A549 (cell line): ENCODE data around the gene MID2. TPM values are rescaled to one million over a fixed set of nuclear protein-coding genes. Genes with fewer than 3 reads are reported as not detected.

Source experiments
- ATAC-seq, 2 experiments: fragments of 200-7000 bp in 1 of 2; fragments of >200 bp in 1 of 2; cut with Nextera tagmentation in 1 of 2; cut with Tn5 transposase in 1 of 2; 3 replicates each; pipeline versions ENCODE4 v1.8.0 to v1.9.1; 2018 to 2020; ENCODE audit warnings: mild to moderate bottlenecking in 1 of 2, moderate library complexity in 1 of 2
- CTCF ChIA-PET: fragments of 300-600 bp; sonication (Branson Sonifier 250); formaldehyde crosslinking; extraction: SDS; loops from one replicate; lab custom pipeline; 2021; ENCODE audit warnings: antibody characterized with exemption, inconsistent platforms; lab: Yijun Ruan, JAX
- POLR2A ChIA-PET: fragments of 350-600 bp; formaldehyde crosslinking; extraction: SDS; loops from one replicate; lab custom pipeline; 2021; ENCODE audit warnings: antibody characterized with exemption, inconsistent platforms; lab: Yijun Ruan, JAX
- DNase-seq, 2 experiments: peaks; one replicate each; pipeline versions ENCODE4 v3.0.0 to v3.0.0-alpha.2; 2011 to 2016; ENCODE audit warnings: low read depth in 1 of 2, low spot score in 1 of 2
- FAIRE-seq: peaks from 2 replicates; lab custom pipeline; 2011; peaks lifted over from hg19 to GRCh38; lab: Jason Lieb, UNC
- H3K27ac ChIP-seq, 2 experiments: fragments of >200 bp; sonication (Bioruptor Twin); formaldehyde crosslinking; 3 replicates each; pipeline ENCODE4 v1.5.1; 2016 to 2017
- H3K4me1 ChIP-seq: fragments of >200 bp; sonication (Bioruptor Twin); formaldehyde crosslinking; 3 replicates; pipeline ENCODE4 v1.6.1; 2016
- H3K4me2 ChIP-seq: fragments of >200 bp; sonication (Bioruptor Twin); formaldehyde crosslinking; 3 replicates; pipeline ENCODE4 v1.6.1; 2016
- H3K4me3 ChIP-seq: fragments of >200 bp; sonication (Bioruptor Twin); formaldehyde crosslinking; 3 replicates; pipeline ENCODE4 v1.5.1; 2016
- H3K9me3 ChIP-seq: fragments of >200 bp; sonication (Bioruptor Twin); formaldehyde crosslinking; 3 replicates; pipeline ENCODE4 v1.6.1; 2016
- CBX2 ChIP-seq: fragments of 200-600 bp; sonication (generic); IDR thresholded peaks from 2 replicates; pipeline ENCODE4 v1.6.1; 2016; ENCODE audit warnings: low read depth, mild to moderate bottlenecking, borderline replicate concordance
- CEBPB ChIP-seq, 2 experiments: fragments of >200 bp in 1 of 2; sonication (Bioruptor Twin) in 1 of 2; formaldehyde crosslinking in 1 of 2; IDR thresholded peaks; 2 replicates each; pipeline ENCODE4 v1.6.1; 2012 to 2016
- CTCF ChIP-seq: fragments of >200 bp; sonication (Bioruptor Twin); formaldehyde crosslinking; IDR thresholded peaks from 3 replicates; pipeline ENCODE4 v1.5.1; 2016
- ESRRA ChIP-seq: fragments of 150-350 bp; IDR thresholded peaks from 2 replicates; pipeline ENCODE4 v1.6.1; 2014; ENCODE audit warnings: mild to moderate bottlenecking, low read length, borderline replicate concordance
- FOSL2 ChIP-seq, 2 experiments: fragments of 450-650 bp in 1 of 2; fragments of >200 bp in 1 of 2; sonication (Bioruptor Twin) in 1 of 2; formaldehyde crosslinking; IDR thresholded peaks; 2 replicates each; pipeline versions ENCODE4 v1.5.0 to v1.6.1; 2016 to 2020; ENCODE audit warnings: mild to moderate bottlenecking in 1 of 2, moderate library complexity in 1 of 2
- HEYL ChIP-seq: fragments of 250-450 bp; sonication (Bioruptor Pico); IDR thresholded peaks from 2 replicates; pipeline ENCODE4 v1.8.0; 2021; ENCODE audit warnings: mild to moderate bottlenecking, moderate library complexity
- HOXB13 ChIP-seq: fragments of 250-450 bp; sonication (Bioruptor Pico); IDR thresholded peaks from 2 replicates; pipeline ENCODE4 v1.5.0; 2020; ENCODE audit warnings: low read depth, mild to moderate bottlenecking, moderate library complexity
- HOXB5 ChIP-seq: fragments of 250-450 bp; sonication (Bioruptor Pico); IDR thresholded peaks from 2 replicates; pipeline ENCODE4 v1.5.0; 2020; ENCODE audit warnings: mild to moderate bottlenecking, moderate library complexity
- KDM1A ChIP-seq: fragments of 200-600 bp; sonication (generic); IDR thresholded peaks from 2 replicates; pipeline ENCODE4 v1.6.1; 2016; ENCODE audit warnings: low read depth, mild to moderate bottlenecking
- POLR2A ChIP-seq: IDR thresholded peaks from 2 replicates; pipeline ENCODE4 v1.6.1; 2012; ENCODE audit warnings: mild to moderate bottlenecking, low read length
- RAD21 ChIP-seq, 2 experiments: fragments of >200 bp in 1 of 2; sonication (Bioruptor Twin) in 1 of 2; formaldehyde crosslinking in 1 of 2; IDR thresholded peaks in 1 of 2; conservative IDR thresholded peaks in 1 of 2; 2 replicates in 1 of 2; 3 replicates in 1 of 2; pipeline ENCODE4 v1.6.1; 2012 to 2018; ENCODE audit warnings: inconsistent platforms in 1 of 2
- RARB ChIP-seq: fragments of 250-450 bp; sonication (Bioruptor Pico); IDR thresholded peaks from 2 replicates; pipeline ENCODE4 v1.8.0; 2021; ENCODE audit warnings: mild to moderate bottlenecking, moderate library complexity
- SMC3 ChIP-seq: fragments of >200 bp; sonication (Bioruptor Twin); formaldehyde crosslinking; IDR thresholded peaks from 3 replicates; pipeline ENCODE4 v1.6.1; 2018; ENCODE audit warnings: inconsistent platforms
- WGBS: methylation state at CpG from one replicate; pipeline ENCODE4 v1.1.6; 2017; ENCODE audit errors: missing lambda C conversion rate; 5-methylcytosine and 5-hydroxymethylcytosine counted together
- polyA plus RNA-seq, 4 experiments: library from polyadenylated mRNA; depleted of rRNA in 3 of 4; stranded (reverse); fragments of >200 nt; fragmentation: RNase III in 1 of 4; extraction: RNeasy Plus Mini Kit Qiagen cat#74134 plus additional on column Dnase treatment in 1 of 4; gene quantifications; 2 replicates in 3 of 4; 3 replicates in 1 of 4; pipeline ENCODE4 v1.2.3, GENCODE V29; 2011 to 2017

Gene MID2
- polyA plus RNA-seq, 2 of the 4 experiments (the other 2 are of a cell fraction) = 4.6 to 10.6 TPM

DNA sequence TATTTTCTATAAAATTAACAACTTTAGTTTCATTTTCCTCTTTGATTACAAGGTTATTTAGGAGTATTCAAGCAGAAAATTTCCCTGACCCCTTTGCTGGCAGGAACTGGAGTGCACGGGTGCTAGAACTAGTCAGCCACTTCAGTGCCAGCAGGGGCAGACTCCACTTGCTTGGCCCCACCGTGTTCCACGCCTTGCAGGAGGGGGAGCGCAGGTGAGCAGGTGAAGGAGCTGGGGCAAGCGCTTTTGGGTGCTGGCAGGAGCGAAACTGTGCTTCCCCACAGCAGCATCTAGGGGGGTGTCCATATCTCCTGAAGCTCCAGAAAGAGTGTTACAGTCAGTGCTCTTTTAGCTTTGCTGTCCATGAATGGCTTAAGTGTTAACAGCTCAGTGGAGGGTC lies 45.5 kb downstream of the MID2 start:
- TF ChIP-seq CEBPB (IDR thresholded peaks at IDR 0.05) (no peak), HOXB13 (CRISPR knock-in tag) (no peak)
- Histone ChIP-seq H3K9me3 (no peaks in the 10 kb centered on the region), H3K4me2 (no peak overlapping the region), H3K4me3 (no peak overlapping the region), H3K4me1 (no peaks in the 10 kb centered on the region), H3K27ac (no peak overlapping the region)
- ATAC-seq (no peak), DNase-seq (no peak), FAIRE-seq (no peak)
- 94% methylated on average over 2 of the region's 6 CpGs for WGBS
- POLR2A ChIA-PET = no interaction called here
- CTCF ChIA-PET = interaction anchor here (0.7 kb wide), 1 partner anchor 652 kb away, joined by 3 read pairs; no protein-coding TSS in a partner anchor

- no peak for TF ChIP-seq RARB (CRISPR knock-in tag)
- no peak for TF ChIP-seq HEYL (CRISPR knock-in tag)
- no peak for TF ChIP-seq ESRRA
- no peak for FAIRE-seq
Observed at GRCh38 chrX:107878106-107878505, 52.4 kb downstream of the MID2 start.

DNA sequence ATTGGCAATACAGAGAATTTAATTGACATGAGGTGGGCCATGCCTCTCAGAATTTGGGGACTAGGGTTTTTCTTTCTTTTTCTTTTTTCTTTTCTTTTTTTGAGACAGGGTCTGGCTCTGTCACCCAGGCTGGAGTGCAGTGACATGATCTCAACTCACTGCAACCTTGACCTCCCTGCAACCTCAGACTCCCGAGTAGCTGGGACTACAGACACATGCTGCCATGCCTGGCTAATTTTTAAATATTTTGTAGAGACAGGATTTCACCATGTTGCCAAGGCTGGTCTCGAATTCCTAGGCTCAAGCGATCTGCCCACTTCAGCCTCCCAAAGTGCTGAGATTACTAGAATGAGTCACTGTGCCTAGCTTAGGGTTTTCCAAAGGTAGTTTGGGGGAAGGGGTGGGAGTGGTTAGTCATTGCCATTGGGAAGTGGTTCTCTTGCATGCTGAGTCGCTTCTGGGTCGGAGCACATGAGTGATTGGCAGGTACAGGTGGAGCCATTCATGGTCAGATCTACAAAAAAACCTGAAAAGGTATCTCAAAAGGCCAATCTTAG lies 54.5 kb downstream of the MID2 start:
- no peak for TF ChIP-seq RAD21 (conservative IDR thresholded peaks at IDR 0.05 in 1 of 2, IDR thresholded peaks at IDR 0.05 in 1 of 2)
- TF ChIP-seq RARB (CRISPR knock-in tag) = no peak
- POLR2A ChIA-PET = no interaction called here
- 85% methylated on average over 5 of the region's 5 CpGs for WGBS
- Histone ChIP-seq H3K27ac (no peak overlapping the region), H3K4me2 (no peak overlapping the region), H3K4me3 (no peak overlapping the region), H3K4me1 (no peaks in the 10 kb centered on the region), H3K9me3 (no peaks in the 10 kb centered on the region)
- DNase-seq = no peak
- ATAC-seq = no peak
- CTCF ChIA-PET = interaction anchor here (1.7 kb wide), 1 partner anchor 13 kb away, joined by 3 read pairs; no protein-coding TSS in a partner anchor
- peak; percentile 79 for FAIRE-seq

More at GRCh38 chrX:107878106-107878505, 52.4 kb downstream of the MID2 start:
- ATAC-seq (no peak), DNase-seq (no peak)
- Histone ChIP-seq H3K4me2 (no peak overlapping the region), H3K27ac (no peak overlapping the region), H3K9me3 (no peaks in the 10 kb centered on the region), H3K4me1 (no peaks in the 10 kb centered on the region), H3K4me3 (no peak overlapping the region)
- 77% methylated on average over 4 of the region's 5 CpGs for WGBS
- POLR2A ChIA-PET = no interaction called here
- CTCF ChIA-PET = no interaction called here

GRCh38 chrX:107894038-107894437 lies 68.4 kb downstream of the MID2 start:
- peak; percentile 61 for FAIRE-seq
- TF ChIP-seq POLR2A (no peak), CBX2 (no peak), HOXB5 (no peak), SMC3 (peak; percentile 68), CTCF (peak; percentile 61), KDM1A (no peak), RAD21 (conservative IDR thresholded peaks at IDR 0.05 in 1 of 2, IDR thresholded peaks at IDR 0.05 in 1 of 2) (peak; percentile 66 to 76)

DNA sequence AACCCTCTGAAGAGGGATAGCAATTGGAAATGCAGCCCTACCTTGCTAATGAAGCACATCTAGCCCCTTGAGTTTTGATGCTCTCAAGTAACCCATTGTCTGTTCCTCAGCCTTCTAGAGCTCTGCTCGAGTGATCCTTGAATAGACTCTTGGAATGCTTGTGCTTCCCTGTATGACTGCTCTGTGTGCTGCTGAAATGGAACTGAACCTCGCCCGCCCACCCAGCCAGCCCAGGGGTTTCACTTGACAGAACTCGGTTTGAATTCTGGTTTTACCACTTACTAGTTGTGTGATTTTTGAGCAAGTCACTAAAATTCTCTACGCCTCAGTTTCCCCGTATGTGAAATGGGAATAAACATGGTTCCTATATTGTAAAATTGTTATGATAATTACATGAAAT lies 77.1 kb downstream of the MID2 start:
- POLR2A ChIA-PET = no interaction called here
- no peak for TF ChIP-seq FOSL2 (IDR thresholded peaks at IDR 0.05)
- no peak for TF ChIP-seq FOSL2 (CRISPR knock-in tag; IDR thresholded peaks at IDR 0.05)
- no peak for TF ChIP-seq RARB (CRISPR knock-in tag)
- TF ChIP-seq, all 56 proteins: peak for 0
- Histone ChIP-seq H3K4me3 (no peak overlapping the region), H3K4me1 (no peaks in the 10 kb centered on the region), H3K27ac (no peak overlapping the region), H3K9me3 (no peaks in the 10 kb centered on the region), H3K4me2 (no peak overlapping the region)
- FAIRE-seq = no peak
- CTCF ChIA-PET = interaction anchor here (1.4 kb wide), 1 partner anchor 243 kb away, joined by 3 read pairs; no protein-coding TSS in a partner anchor
- WGBS = 87% methylated on average over 6 of the region's 6 CpGs
- no peak for ATAC-seq
- no peak for DNase-seq

More at GRCh38 chrX:107894038-107894437, 68.4 kb downstream of the MID2 start:
- Histone ChIP-seq H3K4me2 (no peak overlapping the region), H3K4me3 (no peak overlapping the region), H3K9me3 (peaks cover 10% of the 10 kb centered on the region; the same call in 1 of the 3 replicates), H3K27ac (no peak overlapping the region), H3K4me1 (no peaks in the 10 kb centered on the region)
- POLR2A ChIA-PET = no interaction called here
- 8% methylated on average over 4 of the region's 4 CpGs for WGBS
- peak; percentile 35 to 61 for DNase-seq
- peak; percentile 62 to 88; a peak in 5 of 6 replicates for ATAC-seq
- CTCF ChIA-PET = interaction anchor here (0.6 to 3.5 kb wide), 12 partner anchors 9 to 809 kb away, joined by 3 to 19 read pairs (median 4); no protein-coding TSS in a partner anchor
